ENCODE data around the gene ZBTB40.

DNA sequence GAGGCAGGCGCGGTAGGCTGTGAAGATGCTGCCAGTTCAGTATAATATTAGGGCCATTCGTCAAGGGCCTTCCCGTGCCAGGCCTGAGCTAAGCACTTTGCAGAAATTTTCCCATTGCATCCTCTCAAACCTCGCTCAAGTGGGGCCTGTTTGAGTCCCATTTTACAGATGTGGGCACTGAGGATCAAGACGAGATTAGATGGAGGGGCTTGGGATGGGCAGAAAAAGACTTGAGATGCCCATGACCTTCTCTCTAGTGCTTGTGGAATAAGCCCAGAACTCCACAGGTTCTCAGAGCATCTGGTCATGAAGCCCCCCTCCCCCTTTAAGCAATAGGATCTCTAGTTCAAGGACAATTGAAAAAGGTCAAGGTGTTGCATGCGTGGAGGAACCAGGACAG, 121.6 kb downstream of the ZBTB40 start:
- TF ChIP-seq, protein P1, sequence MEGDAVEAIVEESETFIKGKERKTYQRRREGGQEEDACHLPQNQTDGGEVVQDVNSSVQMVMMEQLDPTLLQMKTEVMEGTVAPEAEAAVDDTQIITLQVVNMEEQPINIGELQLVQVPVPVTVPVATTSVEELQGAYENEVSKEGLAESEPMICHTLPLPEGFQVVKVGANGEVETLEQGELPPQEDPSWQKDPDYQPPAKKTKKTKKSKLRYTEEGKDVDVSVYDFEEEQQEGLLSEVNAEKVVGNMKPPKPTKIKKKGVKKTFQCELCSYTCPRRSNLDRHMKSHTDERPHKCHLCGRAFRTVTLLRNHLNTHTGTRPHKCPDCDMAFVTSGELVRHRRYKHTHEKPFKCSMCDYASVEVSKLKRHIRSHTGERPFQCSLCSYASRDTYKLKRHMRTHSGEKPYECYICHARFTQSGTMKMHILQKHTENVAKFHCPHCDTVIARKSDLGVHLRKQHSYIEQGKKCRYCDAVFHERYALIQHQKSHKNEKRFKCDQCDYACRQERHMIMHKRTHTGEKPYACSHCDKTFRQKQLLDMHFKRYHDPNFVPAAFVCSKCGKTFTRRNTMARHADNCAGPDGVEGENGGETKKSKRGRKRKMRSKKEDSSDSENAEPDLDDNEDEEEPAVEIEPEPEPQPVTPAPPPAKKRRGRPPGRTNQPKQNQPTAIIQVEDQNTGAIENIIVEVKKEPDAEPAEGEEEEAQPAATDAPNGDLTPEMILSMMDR (IDR thresholded peaks at IDR 0.05 in 4 of 5, conservative IDR thresholded peaks at IDR 0.05 in 1 of 5) = no peak
- no peak for TF ChIP-seq POLR2A (IDR thresholded peaks at IDR 0.05)

Data from gastrocnemius medialis (tissue), 4 donors.